NCI-H2196 (cell line): ENCODE measurements around the gene CFD.
"Not testable (repeated sequence)": the region's sequence is repeated elsewhere in the genome, so short reads cannot be mapped to it uniquely, and the experiment has no call there.

Source experiments
- DNase-seq: peaks from one replicate; lab custom pipeline; 2025; ENCODE audit not compliant: unreplicated experiment; lab: John Stamatoyannopoulos, UW

The CFD gene

GRCh38 chr19:870963-871401 is 11.5 kb downstream of the CFD start:
- peak; percentile 92 for DNase-seq

GRCh38 chr19:871446-872265 is 12.2 kb downstream of the CFD start:
- DNase-seq, result no peak

GRCh38 chr19:872266-872951 is 12.9 kb downstream of the CFD start:
- DNase-seq, result no peak

- no peak for DNase-seq
Observed at GRCh38 chr19:873084-873483, 13.6 kb downstream of the CFD start.

- DNase-seq, result no peak
Observed at GRCh38 chr19:873561-874041, 14.1 kb downstream of the CFD start.

- no peak for DNase-seq
Observed at GRCh38 chr19:875265-875879, 15.9 kb downstream of the CFD start.

GRCh38 chr19:876089-876488 is 16.6 kb downstream of the CFD start:
- DNase-seq, result no peak

- DNase-seq, result peak; percentile 44
Observed at GRCh38 chr19:876780-877314, 17.4 kb downstream of the CFD start.

- not testable (repeated sequence) for DNase-seq
Observed at GRCh38 chr19:877992-878660, 18.7 kb downstream of the CFD start.

- DNase-seq, result not testable (repeated sequence)
Observed at GRCh38 chr19:878751-879561, 19.5 kb downstream of the CFD start.

GRCh38 chr19:879711-880438 is 20.4 kb downstream of the CFD start:
- no peak for DNase-seq

GRCh38 chr19:881385-882071 is 22.1 kb downstream of the CFD start:
- no peak for DNase-seq

- DNase-seq, result no peak
Observed at GRCh38 chr19:882871-883497, 23.5 kb downstream of the CFD start.

GRCh38 chr19:883661-884211 is 24.3 kb downstream of the CFD start:
- DNase-seq, result peak; percentile 92

- no peak for DNase-seq
Observed at GRCh38 chr19:884420-885211, 25.2 kb downstream of the CFD start.

- DNase-seq, result no peak
Observed at GRCh38 chr19:885536-886224, 26.2 kb downstream of the CFD start.

GRCh38 chr19:887072-887471 is 27.6 kb downstream of the CFD start:
- DNase-seq, result peak; percentile 41
